Iris pigment epithelial cell (primary cell): Measurements from ENCODE around the gene MUC13.

Experiments used
- DNase-seq: peaks from one replicate; pipeline ENCODE4 v3.0.0-alpha.2; 2011; ENCODE audit warnings: low read depth

Gene MUC13

DNA sequence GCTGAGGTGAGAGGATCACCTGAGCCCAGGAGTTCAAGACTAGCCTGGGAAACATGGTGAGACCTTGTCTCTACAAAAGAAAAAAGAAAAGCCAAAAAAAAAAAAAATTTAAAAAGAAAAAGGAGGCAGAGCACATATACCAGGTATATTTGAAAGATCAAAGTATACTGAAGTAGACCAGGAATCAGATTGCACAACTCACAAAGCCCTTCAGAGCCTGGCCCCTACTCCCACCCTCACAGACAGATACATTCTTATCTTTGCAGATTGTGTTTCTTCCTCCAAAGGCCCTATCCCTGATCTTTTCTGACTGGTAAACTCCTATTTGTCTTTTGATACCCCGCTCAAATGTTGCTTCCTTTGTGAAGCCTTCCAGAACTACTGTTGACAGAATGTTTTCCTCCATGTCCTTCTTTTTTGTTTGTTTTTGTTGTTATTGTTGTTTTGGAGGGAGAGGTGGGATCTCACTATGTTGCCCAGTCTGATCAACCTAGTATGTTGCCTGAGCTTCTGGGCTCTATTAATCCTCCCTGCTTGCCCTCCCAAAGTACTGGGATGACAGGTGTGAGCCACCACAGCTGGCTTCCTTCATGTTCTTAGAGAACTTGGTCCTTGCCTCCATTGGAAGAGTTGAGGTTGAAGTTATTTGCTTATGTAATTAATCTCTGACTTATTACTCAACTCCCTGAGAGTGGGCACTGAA, 37.6 kb downstream of the MUC13 start:
- no peak for DNase-seq

GRCh38 chr3:124895756-124896155, 38.8 kb downstream of the MUC13 start:
- no peak for DNase-seq

DNA sequence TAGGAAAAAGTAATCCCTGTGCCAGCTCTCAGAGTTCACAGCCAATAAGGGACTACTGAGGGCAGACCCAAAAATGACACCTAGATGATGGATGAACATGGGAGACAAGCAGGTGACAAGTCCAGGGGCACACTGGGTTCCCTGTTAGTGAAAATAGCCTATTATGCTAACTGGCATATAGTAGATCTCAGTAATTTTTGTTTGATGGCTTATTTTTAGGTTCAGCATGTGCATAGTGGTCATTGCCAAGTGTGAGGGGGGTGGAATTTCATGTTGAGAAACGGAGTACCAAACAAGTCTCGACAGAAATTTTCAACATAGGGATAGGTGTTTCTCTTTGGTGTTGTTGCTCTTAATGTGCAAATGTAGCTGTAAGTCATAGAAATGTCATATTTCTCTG, 41.0 kb downstream of the MUC13 start:
- no peak for DNase-seq

GRCh38 chr3:124890573-124891190, 43.9 kb downstream of the MUC13 start:
- DNase-seq: no peak

- no peak for DNase-seq
Measured at GRCh38 chr3:124888482-124889441, 45.8 kb downstream of the MUC13 start.

DNA sequence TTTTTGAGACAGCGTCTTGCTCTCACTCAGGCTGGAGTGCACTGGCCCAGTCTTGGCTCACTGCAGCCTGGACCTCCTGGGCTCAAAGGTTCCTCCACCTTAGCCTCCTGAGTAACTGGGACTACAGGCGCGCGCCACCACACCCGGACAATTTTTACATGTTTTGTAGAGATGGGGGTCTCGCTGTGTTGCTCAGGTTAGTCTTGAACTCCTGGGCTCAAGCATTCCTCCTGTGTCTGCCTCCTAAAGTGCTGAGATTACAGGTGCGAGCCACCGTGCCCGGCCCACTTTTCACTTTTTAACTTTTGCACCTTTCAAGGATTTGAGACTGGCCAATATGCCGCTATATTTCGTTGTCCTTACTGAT, 46.6 kb downstream of the MUC13 start:
- no peak for DNase-seq

GRCh38 chr3:124887177-124887931, 47.2 kb downstream of the MUC13 start, which contains the start of gene ITGB5:
TSS of gene ITGB5 (minus strand) at chr3:124887365. CDS start at chr3:124887000, 365 bp downstream.
- peak; percentile 85 for DNase-seq

GRCh38 chr3:124886168-124887056, 48.1 kb downstream of the MUC13 start:
- peak; percentile 60 for DNase-seq

GRCh38 chr3:124885466-124886167, 48.9 kb downstream of the MUC13 start:
- DNase-seq: peak; percentile 36

DNA sequence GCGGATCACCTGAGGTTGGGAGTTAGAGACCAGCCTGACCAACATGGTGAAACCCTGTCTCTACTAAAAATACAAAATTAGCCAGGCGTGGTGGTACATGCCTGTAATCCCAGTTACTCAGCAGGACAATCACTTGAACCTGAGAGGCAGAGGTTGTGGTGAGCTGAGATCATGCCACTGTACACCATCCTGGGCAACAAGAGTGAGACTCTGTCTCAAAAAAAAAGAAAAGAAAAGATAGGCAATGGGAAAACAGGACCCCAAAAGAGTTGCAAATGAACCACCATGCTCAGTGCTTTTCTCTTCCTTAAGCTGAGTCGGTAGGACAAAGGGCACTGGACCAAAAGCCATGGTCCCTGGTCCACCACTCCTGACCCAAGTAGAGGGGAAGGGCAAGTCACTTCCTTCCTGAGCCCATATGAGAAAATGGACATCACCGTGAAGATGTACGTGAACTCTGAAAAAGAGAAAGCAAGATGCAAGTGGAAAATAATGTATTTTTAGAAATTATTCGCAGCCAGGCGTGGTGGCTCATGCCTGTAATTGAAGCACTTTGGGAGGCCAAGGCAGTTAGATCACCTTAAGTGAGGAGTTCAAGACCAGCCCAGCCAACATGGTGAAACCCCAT, 50.0 kb downstream of the MUC13 start:
- no peak for DNase-seq

GRCh38 chr3:124883766-124884473, 50.6 kb downstream of the MUC13 start:
- DNase-seq: peak; percentile 46

- DNase-seq: peak; percentile 64
Measured at GRCh38 chr3:124882816-124883747, 51.5 kb downstream of the MUC13 start.

GRCh38 chr3:124881976-124882697, 52.4 kb downstream of the MUC13 start:
- DNase-seq: peak; percentile 41

DNA sequence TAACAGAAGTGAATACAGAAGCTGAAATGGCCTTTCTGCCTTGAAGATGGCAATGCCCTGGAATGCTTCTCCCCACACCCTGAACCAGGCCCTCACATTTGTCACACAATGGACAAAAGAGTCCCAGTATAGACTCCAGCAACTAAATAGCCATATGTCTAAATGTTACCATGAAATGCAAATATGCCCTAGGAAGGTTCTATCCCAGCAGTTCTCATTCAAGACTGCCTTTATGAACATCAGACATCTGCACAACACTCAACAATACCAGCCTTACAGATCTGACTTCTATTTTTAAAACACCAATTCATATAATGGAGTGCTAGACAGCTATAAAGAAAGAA, 55.2 kb downstream of the MUC13 start:
- no peak for DNase-seq

DNA sequence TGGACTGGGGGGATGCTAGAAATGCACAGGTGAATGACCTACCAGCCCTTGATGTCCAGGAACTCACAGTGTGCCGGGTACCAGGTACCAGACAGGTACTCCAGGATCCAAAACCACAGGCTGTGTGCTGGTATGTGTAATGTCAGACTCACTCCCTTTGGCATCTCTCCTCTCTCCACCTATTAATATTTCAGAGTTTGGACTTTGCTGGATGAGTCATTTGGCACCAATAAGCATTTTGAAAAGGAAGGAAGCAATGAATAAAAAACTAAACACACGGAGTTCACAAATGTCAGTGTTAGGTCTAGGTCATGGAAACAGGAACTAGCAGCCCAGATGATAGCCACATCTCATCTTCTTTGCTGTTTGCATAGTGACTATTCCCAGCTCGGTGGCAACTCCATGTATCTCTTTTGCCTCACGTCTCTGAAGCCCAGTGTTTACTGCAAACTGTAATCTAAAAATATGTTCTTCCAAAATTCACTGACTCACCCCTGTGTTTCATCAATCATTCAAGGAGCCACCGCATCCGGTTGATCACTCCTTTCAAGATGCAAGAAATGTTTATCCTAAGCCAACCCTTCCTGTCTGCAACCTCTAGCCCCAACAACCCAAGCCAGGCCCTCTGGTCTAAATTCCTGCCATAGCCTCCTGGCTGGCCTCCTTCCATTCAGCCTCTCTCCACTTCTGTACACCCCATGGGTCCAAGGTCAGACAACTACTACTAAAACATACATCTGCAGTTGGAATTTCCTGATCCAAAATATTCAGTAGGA, 55.8 kb downstream of the MUC13 start:
- DNase-seq: peak; percentile 98

DNA sequence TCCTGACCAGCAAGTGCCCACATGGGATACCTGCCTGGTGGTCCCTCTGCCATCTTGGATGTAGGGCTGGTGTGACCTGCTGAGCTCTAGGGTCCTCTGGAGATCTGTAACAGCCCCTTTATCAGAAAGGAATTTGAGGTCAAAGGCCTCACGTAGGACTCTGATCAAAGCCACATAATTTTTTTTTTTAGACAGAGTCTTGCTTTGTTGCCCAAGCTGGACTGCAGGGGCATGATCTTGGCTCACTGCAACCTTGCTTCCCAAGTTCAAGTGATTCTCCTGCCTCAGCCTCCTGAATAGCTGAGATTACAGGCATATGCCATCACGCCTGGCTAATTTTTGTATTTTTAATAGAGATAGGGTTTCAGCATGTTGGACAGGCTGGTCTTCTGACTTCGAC, 56.9 kb downstream of the MUC13 start:
- DNase-seq: no peak
